IMR-90 (cell line): ENCODE results near the gene EMX1. TPM values are rescaled to one million over a fixed set of nuclear protein-coding genes. Genes with fewer than 3 reads are reported as not detected.

Experiments
- ATAC-seq: fragments of 200-7000 bp; cut with Tn5 transposase; 2 replicates; pipeline ENCODE4 v1.9.1; 2020; ENCODE audit warnings: low read depth, mild to moderate bottlenecking, moderate library complexity
- BruUV-seq: library from RNA; stranded (reverse); fragments of 400-500 nt; replicated peaks from 2 replicates; lab custom pipeline; 2021; lab: Mats Ljungman, UMichigan
- CTCF ChIA-PET: fragments of 300-600 bp; formaldehyde crosslinking; extraction: SDS; loops from one replicate; lab custom pipeline; 2021; ENCODE audit warnings: antibody characterized with exemption; lab: Yijun Ruan, JAX
- POLR2A ChIA-PET: fragments of 300-600 bp; sonication (Branson Sonifier 250); formaldehyde crosslinking; loops from one replicate; lab custom pipeline; 2022; ENCODE audit warnings: antibody characterized with exemption; ENCODE audit not compliant: unreplicated experiment; lab: Charles Lee
- DNase-seq: peaks from one replicate; pipeline ENCODE4 v3.0.0; 2013
- H2AFZ ChIP-seq: replicated peaks from 2 replicates; pipeline ENCODE3; 2013; ENCODE audit warnings: low read length, mild to moderate bottlenecking; ENCODE audit not compliant: poor library complexity
- H2AK5ac ChIP-seq: 2 replicates; pipeline ENCODE4 v1.6.1; 2013; ENCODE audit warnings: low read depth, low read length, inconsistent platforms
- H2AK9ac ChIP-seq: replicated peaks from 2 replicates; pipeline ENCODE3; 2013; ENCODE audit warnings: mild to moderate bottlenecking, low read depth, low read length, moderate library complexity; ENCODE audit not compliant: poor library complexity
- H2BK120ac ChIP-seq: 2 replicates; pipeline ENCODE4 v1.6.1; 2013; ENCODE audit warnings: low read depth, low read length, inconsistent platforms
- H2BK15ac ChIP-seq: 3 replicates; pipeline ENCODE4 v1.6.1; 2013; ENCODE audit warnings: low read depth, low read length, inconsistent platforms
- H2BK20ac ChIP-seq: 2 replicates; pipeline ENCODE4 v1.6.1; 2013; ENCODE audit warnings: low read depth, mild to moderate bottlenecking, inconsistent platforms, low read length, moderate library complexity
- H2BK5ac ChIP-seq: 2 replicates; pipeline ENCODE4 v1.6.1; 2013; ENCODE audit warnings: mild to moderate bottlenecking, low read depth, low read length, inconsistent platforms; ENCODE audit not compliant: poor library complexity, severe bottlenecking
- H3K14ac ChIP-seq: replicated peaks from 2 replicates; pipeline ENCODE4 v1.6.1; 2013; ENCODE audit warnings: low read depth, low read length, inconsistent platforms
- H3K18ac ChIP-seq: 2 replicates; pipeline ENCODE4 v1.6.1; 2013; ENCODE audit warnings: low read depth, low read length, control low read depth
- H3K23ac ChIP-seq: 2 replicates; pipeline ENCODE4 v1.6.1; 2013; ENCODE audit warnings: low read depth, low read length, inconsistent platforms
- H3K27ac ChIP-seq: 2 replicates; pipeline ENCODE4 v1.5.1; 2013; ENCODE audit warnings: mild to moderate bottlenecking, control low read depth, low read length; ENCODE audit not compliant: insufficient read depth
- H3K27me3 ChIP-seq: 2 replicates; pipeline ENCODE4 v1.6.1; 2013; ENCODE audit warnings: low read length; ENCODE audit not compliant: control insufficient read depth, insufficient read depth
- H3K36me3 ChIP-seq: 2 replicates; pipeline ENCODE4 v1.6.1; 2013; ENCODE audit warnings: low read length, mixed read lengths; ENCODE audit not compliant: control insufficient read depth, insufficient read depth
- H3K4ac ChIP-seq: 2 replicates; pipeline ENCODE4 v1.6.1; 2013; ENCODE audit warnings: low read depth, low read length, inconsistent platforms
- H3K4me1 ChIP-seq: 2 replicates; pipeline ENCODE4 v1.6.1; 2013; ENCODE audit warnings: low read length, mixed read lengths; ENCODE audit not compliant: control insufficient read depth, insufficient read depth
- H3K4me2 ChIP-seq: 2 replicates; pipeline ENCODE4 v1.6.1; 2013; ENCODE audit warnings: low read depth, mild to moderate bottlenecking, control low read depth, low read length, moderate library complexity
- H3K4me3 ChIP-seq: 2 replicates; pipeline ENCODE4 v1.5.1; 2013; ENCODE audit warnings: low read depth, mild to moderate bottlenecking, control low read depth, low read length, moderate library complexity; ENCODE audit not compliant: insufficient read depth
- H3K56ac ChIP-seq: 2 replicates; pipeline ENCODE4 v1.6.1; 2013; ENCODE audit warnings: low read length, inconsistent platforms; ENCODE audit not compliant: insufficient read depth; ENCODE audit errors: extremely low read depth
- H3K79me1 ChIP-seq, 2 experiments: 2 replicates each; pipeline ENCODE4 v1.6.1; 2013; ENCODE audit warnings: low read length in 2 of 2, inconsistent platforms in 1 of 2, low read depth in 1 of 2
- H3K9ac ChIP-seq: 2 replicates; pipeline ENCODE4 v1.6.1; 2013; ENCODE audit warnings: low read depth, low read length, control low read depth
- H3K9me1 ChIP-seq: 2 replicates; pipeline ENCODE4 v1.6.1; 2013; ENCODE audit warnings: low read length, inconsistent platforms; ENCODE audit not compliant: insufficient read depth
- H3K9me3 ChIP-seq: 2 replicates; pipeline ENCODE4 v1.6.1; 2013; ENCODE audit warnings: low read length; ENCODE audit not compliant: control insufficient read depth, insufficient read depth
- H4K20me1 ChIP-seq: 2 replicates; pipeline ENCODE4 v1.6.1; 2013; ENCODE audit warnings: low read length, inconsistent platforms; ENCODE audit not compliant: insufficient read depth
- H4K5ac ChIP-seq: 2 replicates; pipeline ENCODE4 v1.6.1; 2013; ENCODE audit warnings: mild to moderate bottlenecking, low read depth, low read length, control low read depth
- H4K8ac ChIP-seq, 2 experiments: 2 replicates each; pipeline ENCODE4 v1.6.1; 2013; ENCODE audit warnings: low read depth in 2 of 2, low read length in 2 of 2, control low read depth in 1 of 2, inconsistent platforms in 1 of 2
- H4K91ac ChIP-seq: 2 replicates; pipeline ENCODE4 v1.6.1; 2013; ENCODE audit warnings: low read depth, low read length, inconsistent platforms; ENCODE audit not compliant: insufficient read depth
- BHLHE40 ChIP-seq: fragments of 150-350 bp; IDR thresholded peaks from 2 replicates; pipeline ENCODE4 v1.6.1; 2016; ENCODE audit warnings: mild to moderate bottlenecking, low read depth, low read length
- CEBPB ChIP-seq: IDR thresholded peaks from 2 replicates; pipeline ENCODE4 v1.6.1; 2012; ENCODE audit warnings: low read depth, low read length, improper control_type of control experiment
- CHD1 ChIP-seq: IDR thresholded peaks from 2 replicates; pipeline ENCODE4 v1.6.1; 2012; ENCODE audit warnings: low read depth, low read length, improper control_type of control experiment
- CTCF ChIP-seq: conservative IDR thresholded peaks from 2 replicates; pipeline ENCODE4 v1.5.1; 2012; ENCODE audit warnings: mild to moderate bottlenecking, low read depth, low read length, improper control_type of control experiment
- ELK1 ChIP-seq: fragments of 150-350 bp; IDR thresholded peaks from 2 replicates; pipeline ENCODE4 v1.6.1; 2016; ENCODE audit warnings: low read depth, mild to moderate bottlenecking, low read length, moderate library complexity, borderline replicate concordance
- FOS ChIP-seq: fragments of 150-350 bp; IDR thresholded peaks from 2 replicates; pipeline ENCODE4 v1.6.1; 2016; ENCODE audit warnings: low read depth, low read length
- MAFK ChIP-seq: IDR thresholded peaks from 2 replicates; pipeline ENCODE4 v1.6.1; 2012; ENCODE audit warnings: low read depth, low read length, improper control_type of control experiment
- MAZ ChIP-seq: IDR thresholded peaks from 2 replicates; pipeline ENCODE4 v1.6.1; 2012; ENCODE audit warnings: low read depth, mild to moderate bottlenecking, low read length, improper control_type of control experiment, moderate library complexity, borderline replicate concordance
- MXI1 ChIP-seq: IDR thresholded peaks from 2 replicates; pipeline ENCODE4 v1.6.1; 2012; ENCODE audit warnings: low read depth, mild to moderate bottlenecking, low read length, moderate library complexity, borderline replicate concordance
- NFE2L2 ChIP-seq: fragments of 150-350 bp; IDR thresholded peaks from 2 replicates; pipeline ENCODE4 v1.6.1; 2016; ENCODE audit warnings: low read depth, mild to moderate bottlenecking, low read length
- POLR2A ChIP-seq: IDR thresholded peaks from 2 replicates; pipeline ENCODE4 v1.6.1; 2012; ENCODE audit warnings: mild to moderate bottlenecking, low read depth, low read length
- RAD21 ChIP-seq: IDR thresholded peaks from 2 replicates; pipeline ENCODE4 v1.6.1; 2012; ENCODE audit warnings: low read length, improper control_type of control experiment
- RCOR1 ChIP-seq: IDR thresholded peaks from 2 replicates; pipeline ENCODE4 v1.6.1; 2012; ENCODE audit warnings: mild to moderate bottlenecking, low read length, improper control_type of control experiment; ENCODE audit not compliant: insufficient replicate concordance
- RFX5 ChIP-seq: IDR thresholded peaks from 2 replicates; pipeline ENCODE4 v1.8.0; 2012; ENCODE audit warnings: low read depth, mild to moderate bottlenecking, low read length, moderate library complexity
- SMC3 ChIP-seq: fragments of 150-350 bp; IDR thresholded peaks from 2 replicates; pipeline ENCODE4 v1.6.1; 2016; ENCODE audit warnings: low read depth, mild to moderate bottlenecking, antibody characterized with exemption, low read length, moderate library complexity
- USF2 ChIP-seq: fragments of 150-350 bp; IDR thresholded peaks from 2 replicates; pipeline ENCODE4 v1.6.1; 2017; ENCODE audit warnings: mild to moderate bottlenecking, antibody characterized with exemption, low read length, low read depth
- WGBS, 2 experiments: methylation state at CpG; one replicate each; pipeline versions ENCODE4 v1.1.5 to v1.1.7; 2013; ENCODE audit warnings: missing lambda C conversion rate in 2 of 2; ENCODE audit not compliant: insufficient read length in 1 of 2; ENCODE audit errors: extremely low coverage in 2 of 2; 5-methylcytosine and 5-hydroxymethylcytosine counted together
- dilution Hi-C: fragments of 300-500 bp; cut with HindIII; formaldehyde crosslinking; loops from one replicate; pipeline ENCODE4 v1.14.3; 2018; ENCODE audit warnings: low sequenced_read_pairs; ENCODE audit not compliant: unreplicated experiment
- in situ Hi-C: fragments of 300-500 bp; cut with MboI; formaldehyde crosslinking; loops from 3 replicates; pipeline ENCODE4 v1.14.3; 2019; ENCODE audit warnings: low sequenced_read_pairs, inconsistent platforms, mixed read lengths
- intact Hi-C: fragments of 100-400 bp; cut with micrococcal nuclease; formaldehyde crosslinking; loops from 2 replicates; pipeline ENCODE4 v1.10.0; 2022
- polyA plus RNA-seq, 3 experiments: library from polyadenylated mRNA; depleted of rRNA; stranded (reverse); fragments of >200 nt; gene quantifications; 2 replicates each; pipeline ENCODE4 v1.2.3, GENCODE V29; 2012; ENCODE audit warnings: low replicate concordance in 1 of 3
- total RNA-seq: library from RNA; depleted of rRNA; stranded (reverse); fragments of >200 nt; gene quantifications from 2 replicates; pipeline ENCODE4 v1.2.3, GENCODE V29; 2012

Gene EMX1
- total and polyA plus RNA-seq, 2 of the 4 experiments (the other 2 are of a cell fraction), result not detected

- Histone ChIP-seq H2BK120ac (no peak overlapping the region), H3K23ac (no peak overlapping the region), H2BK20ac (no peak overlapping the region), H4K8ac (no peak overlapping the region), H3K18ac (no peak overlapping the region), H3K4me2 (no peak overlapping the region), H3K14ac (no peak overlapping the region), H3K27me3 (no peaks in the 10 kb centered on the region), H3K4me3 (no peak overlapping the region), H2AFZ (peak overlapping the region; percentile 29), H3K27ac (no peak overlapping the region), H4K20me1 (peaks cover 4% of the 10 kb centered on the region; the same call in 1 of the 2 replicates), H2BK5ac (no peak overlapping the region), H4K5ac (no peak overlapping the region), H3K9me1 (peaks cover 8% of the 10 kb centered on the region), H2AK5ac (no peak overlapping the region), H2BK15ac (no peak overlapping the region), H3K56ac (no peak overlapping the region), H2AK9ac (no peak overlapping the region), H3K9me3 (no peaks in the 10 kb centered on the region), H4K91ac (no peak overlapping the region), H3K79me1 (no peaks in the 10 kb centered on the region), H3K9ac (no peak overlapping the region), H3K4ac (no peak overlapping the region), H3K36me3 (no peaks in the 10 kb centered on the region), H3K4me1 (peaks cover 6% of the 10 kb centered on the region; the same call in 1 of the 2 replicates)
- ChIA-PET POLR2A (no interaction called here), CTCF (no interaction called here)
- DNase-seq (no peak), ATAC-seq (no peak)
- BruUV-seq, result no TSS peak
- dilution Hi-C loops (no loop called here), in situ Hi-C loops (no loop called here), intact Hi-C loops (no loop called here)
- WGBS, 2 experiments, result 80% methylated on average over 2 of the region's 9 CpGs; no CpG with 5 or more reads in 1 of the 2 experiments
- TF ChIP-seq BHLHE40 (no peak), SMC3 (no peak), MAZ (no peak), ELK1 (no peak), USF2 (no peak), RCOR1 (no peak), POLR2A (no peak), FOS (no peak), MXI1 (no peak), RFX5 (no peak), NFE2L2 (no peak), CHD1 (no peak), CEBPB (no peak), RAD21 (no peak), CTCF (no peak), MAFK (no peak)
Observed at GRCh38 chr2:72945450-72946019, 28.2 kb downstream of the EMX1 start.
